Measurements from ENCODE around the gene POU2AF3. TPM values are rescaled to one million over a fixed set of nuclear protein-coding genes. Genes with fewer than 3 reads are reported as not detected.
A peak's percentile ranks its signal among the peaks of the same experiment; 100 is the strongest.

Gene POU2AF3
- total and polyA plus RNA-seq, 2 donors (not counting 1 experiment from before 2014, with no cell fraction given): 0.51 to 2.1 TPM

GRCh38 chr11:111282562-111283075 is 15.7 kb upstream of the POU2AF3 start:
- WGBS (ENCODE audit: insufficient coverage): 18% methylated on average over 1 of the region's 3 CpGs
- peaks cover 12 to 16% of the 10 kb centered on the region in 2 donors for H3K4me1 ChIP-seq (ENCODE audit: control insufficient read depth in 2 of 2, insufficient read depth in 2 of 2, low read length in 2 of 2)
- POLR2A ChIA-PET: interaction anchor here (0.6 to 2.6 kb wide), 6 partner anchors 72 to 164 kb away, joined by 3 to 8 read pairs (median 4); no protein-coding TSS in a partner anchor
- no peaks in the 10 kb centered on the region for H3K9me3 ChIP-seq (ENCODE audit: control extremely low read depth in 1 of 3, control insufficient read depth in 2 of 3, insufficient read depth in 1 of 3, low read length in 2 of 3)
- H3K9ac ChIP-seq (ENCODE audit: low read length): no peak overlapping the region
- DNase-seq: no peak
- H2AFZ ChIP-seq (ENCODE audit: insufficient read depth, low read depth, low read length, poor library complexity, severe bottlenecking): peak overlapping the region; percentile 43
- H3K27ac ChIP-seq (ENCODE audit: low read length in 2 of 2): no peak overlapping the region
- CTCF ChIA-PET: interaction anchor here (0.7 to 15.9 kb wide), 49 partner anchors 8 to 1084 kb away, joined by 3 to 571 read pairs (median 5); partner anchors contain the start of genes POU2AF1 and POU2AF3
- H4K20me1 ChIP-seq (ENCODE audit: control insufficient read depth, insufficient read depth, low read length, poor library complexity, severe bottlenecking): no peaks in the 10 kb centered on the region
- no peak for ATAC-seq (ENCODE audit: low read depth)
- no peaks in the 10 kb centered on the region for H3K79me2 ChIP-seq (ENCODE audit: control insufficient read depth, insufficient read depth, low read length)
- no peak for TF ChIP-seq EZH2 (IDR thresholded peaks at IDR 0.05; ENCODE audit: borderline replicate concordance, insufficient read depth, low read depth, low read length, poor library complexity, severe bottlenecking)
- no peak for TF ChIP-seq CTCF (IDR thresholded peaks at IDR 0.05)
- peaks cover 12% of the 10 kb centered on the region for H3K4me1 Mint-ChIP-seq
- H3K27me3 ChIP-seq (replicated peaks in 1 of 4; ENCODE audit: control extremely low read depth in 1 of 4, control insufficient read depth in 3 of 4, insufficient read depth in 4 of 4, low read length in 3 of 4): no peaks in the 10 kb centered on the region
- no peak overlapping the region for H3K27ac Mint-ChIP-seq
- intact Hi-C loops (cut with micrococcal nuclease): loop anchor here (1.0 to 5.0 kb wide), 7 partner anchors 16 to 835 kb away; partner anchors contain the start of genes POU2AF1 and POU2AF3
- H3K4me3 ChIP-seq (ENCODE audit: control extremely low read depth in 1 of 5, extremely low read depth in 1 of 5, insufficient read depth in 1 of 5, low read depth in 2 of 5, low read length in 4 of 5): no peak overlapping the region
- no peak overlapping the region for H3K4me2 ChIP-seq (replicated peaks; ENCODE audit: low read depth, low read length, poor library complexity, severe bottlenecking)
- H3K27me3 Mint-ChIP-seq: no peaks in the 10 kb centered on the region
- no peaks in the 10 kb centered on the region for H3K9me3 Mint-ChIP-seq (ENCODE audit: insufficient read depth)
- H3K4me3 Mint-ChIP-seq: no peak overlapping the region
- H3K36me3 ChIP-seq (replicated peaks in 1 of 2; ENCODE audit: control extremely low read depth in 1 of 2, control insufficient read depth in 1 of 2, extremely low read depth in 1 of 2, insufficient read depth in 2 of 2, low read length in 1 of 2): no peaks in the 10 kb centered on the region

- Histone ChIP-seq H2AFZ (ENCODE audit: insufficient read depth, low read depth, low read length, poor library complexity, severe bottlenecking) (peak overlapping the region; percentile 54), H3K4me2 (replicated peaks; ENCODE audit: low read depth, low read length, poor library complexity, severe bottlenecking) (peak overlapping the region; percentile 56), H4K20me1 (ENCODE audit: control insufficient read depth, insufficient read depth, low read length, poor library complexity, severe bottlenecking) (no peaks in the 10 kb centered on the region), H3K79me2 (ENCODE audit: control insufficient read depth, insufficient read depth, low read length) (no peaks in the 10 kb centered on the region), H3K9me3 (ENCODE audit: control extremely low read depth in 1 of 3, control insufficient read depth in 2 of 3, insufficient read depth in 1 of 3, low read length in 2 of 3) (no peaks in the 10 kb centered on the region), H3K27ac (ENCODE audit: low read length in 2 of 2) (no peak overlapping the region), H3K4me1 (ENCODE audit: control insufficient read depth in 2 of 2, insufficient read depth in 2 of 2, low read length in 2 of 2) (peaks cover 12 to 16% of the 10 kb centered on the region in 2 donors), H3K36me3 (replicated peaks in 1 of 2; ENCODE audit: control extremely low read depth in 1 of 2, control insufficient read depth in 1 of 2, extremely low read depth in 1 of 2, insufficient read depth in 2 of 2, low read length in 1 of 2) (no peaks in the 10 kb centered on the region), H3K4me3 (ENCODE audit: control extremely low read depth in 1 of 5, extremely low read depth in 1 of 5, insufficient read depth in 1 of 5, low read depth in 2 of 5, low read length in 4 of 5) (peak overlapping the region in 1 of 5 experiments; percentile 9), H3K27me3 (replicated peaks in 1 of 4; ENCODE audit: control extremely low read depth in 1 of 4, control insufficient read depth in 3 of 4, insufficient read depth in 4 of 4, low read length in 3 of 4) (no peaks in the 10 kb centered on the region), H3K9ac (ENCODE audit: low read length) (no peak overlapping the region)
- ChIA-PET CTCF (interaction anchor here (0.6 to 15.9 kb wide), 26 partner anchors 9 to 849 kb away, joined by 3 to 571 read pairs (median 8); partner anchors contain the start of genes POU2AF1 and POU2AF3), POLR2A (interaction anchor here (1.2 to 2.6 kb wide), 3 partner anchors 95 to 139 kb away, joined by 3 to 7 read pairs (median 6); partner anchors contain the start of gene POU2AF1)
- WGBS (ENCODE audit: insufficient coverage): 70% methylated on average over 27 of the region's 33 CpGs
- Mint-ChIP-seq H3K9me3 (ENCODE audit: insufficient read depth) (no peaks in the 10 kb centered on the region), H3K27me3 (no peaks in the 10 kb centered on the region), H3K27ac (no peak overlapping the region), H3K4me1 (peaks cover 12% of the 10 kb centered on the region), H3K4me3 (peak overlapping the region; percentile 49)
- TF ChIP-seq CTCF (IDR thresholded peaks at IDR 0.05) (no peak), EZH2 (IDR thresholded peaks at IDR 0.05; ENCODE audit: borderline replicate concordance, insufficient read depth, low read depth, low read length, poor library complexity, severe bottlenecking) (no peak)
- DNase-seq: peak; percentile 37
- ATAC-seq (ENCODE audit: low read depth): peak; percentile 63
- intact Hi-C loops (cut with micrococcal nuclease): loop anchor here (1.0 to 5.0 kb wide), 7 partner anchors 15 to 837 kb away; partner anchors contain the start of genes POU2AF1 and POU2AF3
These were observed 14.3 kb upstream of the POU2AF3 start for GRCh38 chr11:111283945-111284481.
